ENCODE results near the gene ZC3H8. TPM values are rescaled to one million over a fixed set of nuclear protein-coding genes. Genes with fewer than 3 reads are reported as not detected.

ZC3H8 gene
- total RNA-seq: 3.9 and 8.6 TPM in 2 replicates

DNA sequence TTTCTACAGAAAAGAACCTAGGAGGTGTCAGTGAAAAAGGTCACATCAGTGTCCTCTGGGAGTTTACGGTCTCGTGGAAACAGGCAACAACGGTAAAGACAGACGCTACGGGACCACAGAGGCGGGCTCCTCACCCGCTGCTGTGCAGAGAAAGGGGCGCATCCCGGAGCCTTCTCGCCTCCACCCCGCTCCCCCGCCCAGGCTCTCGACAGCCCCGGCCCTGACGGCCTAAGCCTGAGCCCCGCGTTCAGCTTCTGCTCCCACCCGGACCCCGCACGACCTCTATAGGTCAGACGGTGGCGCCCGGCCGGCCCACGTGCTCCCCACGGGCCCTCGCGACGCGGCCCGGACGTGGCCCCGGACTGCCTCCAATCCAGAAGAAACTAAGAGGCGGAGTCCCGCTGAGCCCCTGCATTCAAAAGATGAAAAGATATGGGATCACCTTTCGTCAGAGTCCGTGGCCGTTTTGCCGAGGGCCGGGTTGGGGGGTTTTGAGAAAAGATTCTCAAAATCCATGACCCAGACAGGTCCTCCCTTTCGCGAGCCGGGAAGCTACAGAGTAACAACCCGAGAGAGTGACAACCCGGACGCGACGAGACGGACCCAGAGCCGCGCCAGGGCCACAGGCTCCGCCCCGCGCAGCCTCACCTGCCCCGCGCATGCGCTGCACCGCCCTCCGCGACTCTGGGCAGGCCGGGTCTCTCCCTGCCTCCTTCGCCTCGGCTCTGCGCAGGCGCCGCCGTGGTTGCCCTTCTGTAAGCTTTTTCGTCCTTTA is at the start of gene ZC3H8:
ZC3H8 (minus strand) TSS at position 577 of the 775 bp plus-strand sequence; CDS start at position 516, 61 bp downstream.

DNA sequence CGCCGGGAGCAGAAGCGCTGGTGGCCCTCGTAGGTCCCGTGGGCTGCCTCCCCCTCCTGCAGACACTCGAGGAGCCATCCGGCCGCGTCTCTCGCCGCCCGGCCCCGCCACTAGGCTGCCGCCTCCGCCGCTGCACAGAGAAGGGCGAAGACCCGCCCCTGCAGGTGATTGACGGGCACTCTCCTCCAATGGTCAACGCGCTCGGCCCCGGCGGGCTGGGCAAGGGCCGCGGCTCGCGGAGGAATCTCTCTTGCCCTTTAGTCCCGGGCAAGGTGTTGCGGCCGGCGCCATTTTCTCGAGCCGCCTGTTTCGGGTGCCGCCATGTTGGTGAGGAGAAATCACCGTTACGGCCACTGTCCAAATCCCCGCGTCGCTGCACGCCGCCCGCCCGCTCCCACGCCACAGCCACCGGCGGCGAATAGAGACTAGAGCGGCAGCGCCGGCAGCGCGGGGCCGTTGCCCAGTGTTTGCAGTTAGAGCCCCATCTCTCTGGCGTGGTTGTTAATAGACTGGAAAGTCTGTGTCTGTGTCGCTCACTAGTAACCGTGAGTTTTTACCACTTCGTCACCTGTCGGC is 20.6 kb upstream of the ZC3H8 start, which contains the start of gene ZC3H6:
ZC3H6 (plus strand) TSS at position 287 of the 576 bp plus-strand sequence. CDS start 398 bp downstream, outside the sequence.

Other genes starting within 250 kb of the ZC3H8 start
- gene TMEM87B, start 199.8 kb downstream of the ZC3H8 start, total RNA-seq: 44.3 and 54.0 TPM in 2 replicates
- 1.2 and 2.6 TPM in 2 replicates for gene FBLN7, start 116.7 kb downstream of the ZC3H8 start, total RNA-seq
- gene ZC3H6, start 20.6 kb upstream of the ZC3H8 start, total RNA-seq: 1.4 and 2.9 TPM in 2 replicates
- gene RGPD8, start 178.6 kb upstream of the ZC3H8 start, total RNA-seq: 10.2 and 21.5 TPM in 2 replicates
- gene TTL, start 227.1 kb upstream of the ZC3H8 start, total RNA-seq: 43.1 and 46.1 TPM in 2 replicates

Data from endothelial cell of coronary artery (primary cell).